Dermis blood vessel endothelial cell (primary cell): Measurements from ENCODE around the gene ISG20. TPM values are rescaled to one million over a fixed set of nuclear protein-coding genes. Genes with fewer than 3 reads are reported as not detected.

Experiments
- DNase-seq: peaks from one replicate; pipeline ENCODE4 v3.0.0; 2010
- total RNA-seq: library from RNA; depleted of rRNA; stranded (reverse); fragments of >200 nt; gene quantifications from 2 replicates; pipeline ENCODE4 v1.2.3, GENCODE V29; 2014

The ISG20 gene
- total RNA-seq, 1 donor from 2014 or later, result 49.4 TPM

- DNase-seq, result no peak
Observed at GRCh38 chr15:88655103-88655553, 16.3 kb downstream of the ISG20 start.

- no peak for DNase-seq
Observed at GRCh38 chr15:88655800-88656488, 17.1 kb downstream of the ISG20 start.

GRCh38 chr15:88656760-88657221 lies 18.0 kb downstream of the ISG20 start:
- DNase-seq, result no peak

- DNase-seq, result peak; percentile 72
Observed at GRCh38 chr15:88657326-88658069, 18.7 kb downstream of the ISG20 start.

GRCh38 chr15:88658070-88658965 lies 19.5 kb downstream of the ISG20 start:
- DNase-seq, result no peak

GRCh38 chr15:88658972-88659931 lies 20.4 kb downstream of the ISG20 start:
- DNase-seq, result peak; percentile 78

- no peak for DNase-seq
Observed at GRCh38 chr15:88661041-88661700, 22.4 kb downstream of the ISG20 start.

GRCh38 chr15:88661761-88662556 lies 23.1 kb downstream of the ISG20 start:
- no peak for DNase-seq

- DNase-seq, result no peak
Observed at GRCh38 chr15:88663141-88663621, 24.4 kb downstream of the ISG20 start.

- DNase-seq, result peak; percentile 64
Observed at GRCh38 chr15:88664151-88664778, 25.4 kb downstream of the ISG20 start.

GRCh38 chr15:88674661-88675060 lies 35.8 kb downstream of the ISG20 start:
- no peak for DNase-seq

GRCh38 chr15:88678755-88679154 lies 39.9 kb downstream of the ISG20 start:
- DNase-seq, result no peak

GRCh38 chr15:88680241-88681001 lies 41.6 kb downstream of the ISG20 start:
- DNase-seq, result no peak

GRCh38 chr15:88681610-88682221 lies 42.9 kb downstream of the ISG20 start:
- DNase-seq, result no peak

GRCh38 chr15:88684345-88684744 lies 45.5 kb downstream of the ISG20 start:
- no peak for DNase-seq

- no peak for DNase-seq
Observed at GRCh38 chr15:88686166-88686565, 47.4 kb downstream of the ISG20 start.

- no peak for DNase-seq
Observed at GRCh38 chr15:88688394-88688933, 49.6 kb downstream of the ISG20 start.

GRCh38 chr15:88690331-88690730 lies 51.5 kb downstream of the ISG20 start:
- no peak for DNase-seq
